HepG2 (cell line): ENCODE results near the gene CTXN1. TPM values are rescaled to one million over a fixed set of nuclear protein-coding genes. Genes with fewer than 3 reads are reported as not detected.

ENCODE experiments used
- CSRNP2 ChIP-seq: sonication (generic); formaldehyde crosslinking; conservative IDR thresholded peaks from 2 replicates; pipeline ENCODE4 v1.8.0; 2022; ENCODE audit warnings: low read depth, missing genetic modification reagents
- MAFF ChIP-seq: IDR thresholded peaks from 2 replicates; pipeline ENCODE4 v1.6.1; 2011; ENCODE audit warnings: low read depth, low read length, improper control_type of control experiment
- NCOA5 ChIP-seq: sonication (generic); formaldehyde crosslinking; IDR thresholded peaks from 2 replicates; pipeline ENCODE4 v1.4.0; 2020; ENCODE audit warnings: missing genetic modification reagents
- NKX3-1 ChIP-seq: sonication (generic); formaldehyde crosslinking; IDR thresholded peaks from 2 replicates; pipeline ENCODE4 v1.5.0; 2020; ENCODE audit warnings: missing genetic modification reagents
- POLR2A ChIP-seq, 2 experiments: IDR thresholded peaks; 2 replicates each; pipeline ENCODE4 v1.6.1; 2011; ENCODE audit warnings: low read depth in 2 of 2, low read length in 2 of 2, mild to moderate bottlenecking in 1 of 2, moderate library complexity in 1 of 2; ENCODE audit not compliant: insufficient read depth in 1 of 2
- SMAD3 ChIP-seq: sonication (generic); formaldehyde crosslinking; IDR thresholded peaks from 2 replicates; pipeline ENCODE4 v1.4.0; 2020; ENCODE audit warnings: missing genetic modification reagents
- TP53 ChIP-seq: sonication (generic); formaldehyde crosslinking; conservative IDR thresholded peaks from 2 replicates; pipeline ENCODE4 v1.4.0; 2020; ENCODE audit warnings: missing genetic modification reagents
- ZBTB26 ChIP-seq: IDR thresholded peaks from 2 replicates; pipeline ENCODE4 v1.6.1; 2016; ENCODE audit warnings: missing compliant biosample characterization, missing genetic modification reagents, borderline replicate concordance
- ZKSCAN8 ChIP-seq: IDR thresholded peaks from 2 replicates; pipeline ENCODE4 v1.6.1; 2016; ENCODE audit warnings: borderline replicate concordance, missing genetic modification reagents, missing compliant biosample characterization
- ZNF264 ChIP-seq: sonication (generic); formaldehyde crosslinking; IDR thresholded peaks from 2 replicates; pipeline ENCODE4 v1.4.0; 2020; ENCODE audit warnings: missing genetic modification reagents
- ZNF367 ChIP-seq: sonication (generic); formaldehyde crosslinking; IDR thresholded peaks from 2 replicates; pipeline ENCODE4 v1.4.0; 2020; ENCODE audit warnings: missing genetic modification reagents, borderline replicate concordance
- ZNF382 ChIP-seq: sonication (generic); formaldehyde crosslinking; IDR thresholded peaks from 2 replicates; pipeline ENCODE4 v1.5.0; 2020; ENCODE audit warnings: missing genetic modification reagents, mild to moderate bottlenecking, borderline replicate concordance
- ZNF720 ChIP-seq: sonication (generic); formaldehyde crosslinking; IDR thresholded peaks from 2 replicates; pipeline ENCODE4 v1.4.0; 2020; ENCODE audit warnings: missing genetic modification reagents
- ZNF740 ChIP-seq: sonication (generic); formaldehyde crosslinking; IDR thresholded peaks from 2 replicates; pipeline ENCODE4 v1.4.0; 2020; ENCODE audit warnings: missing genetic modification reagents
- polyA plus RNA-seq, 8 experiments: library from polyadenylated mRNA; depleted of rRNA in 3 of 8; stranded (reverse) in 7 of 8; unstranded in 1 of 8; fragments of >200 nt; fragmentation: Illumina TruSeq in 4 of 8; extraction: Trizol in 4 of 8; gene quantifications; 2 replicates each; pipeline versions ENCODE4 v1.2.1 to v1.2.3, GENCODE V29; 2011 to 2016; ENCODE audit warnings: low read depth in 4 of 8, missing spikeins in 1 of 8, mixed read lengths in 1 of 8; ENCODE audit not compliant: insufficient read depth in 1 of 8
- total RNA-seq, 5 experiments: library from RNA; depleted of rRNA; stranded (reverse); fragments of >200 nt; fragmentation: Illumina TruSeq; extraction: Trizol; gene quantifications; 2 replicates each; pipeline ENCODE4 v1.2.3, GENCODE V29; 2016; ENCODE audit warnings: low read depth in 1 of 5
- TF ChIP-seq, protein P1 (sequence below): sonication (generic); formaldehyde crosslinking; IDR thresholded peaks from 2 replicates; pipeline ENCODE4 v1.4.0; 2020; ENCODE audit warnings: mild to moderate bottlenecking, missing genetic modification reagents
- TF ChIP-seq, protein P2 (sequence below): IDR thresholded peaks from 2 replicates; pipeline ENCODE4 v1.6.1; 2018; ENCODE audit warnings: missing genetic modification reagents
- TF ChIP-seq, protein P3 (sequence below): fragments of 450-650 bp; IDR thresholded peaks from 2 replicates; pipeline ENCODE4 v1.6.1; 2017; ENCODE audit warnings: mild to moderate bottlenecking

Gene CTXN1
- total and polyA plus RNA-seq, 2 of the 13 experiments (the other 11 are each of a cell fraction or from before 2014, with no cell fraction given) = 0.11 TPM; not detected in 1

DNA sequence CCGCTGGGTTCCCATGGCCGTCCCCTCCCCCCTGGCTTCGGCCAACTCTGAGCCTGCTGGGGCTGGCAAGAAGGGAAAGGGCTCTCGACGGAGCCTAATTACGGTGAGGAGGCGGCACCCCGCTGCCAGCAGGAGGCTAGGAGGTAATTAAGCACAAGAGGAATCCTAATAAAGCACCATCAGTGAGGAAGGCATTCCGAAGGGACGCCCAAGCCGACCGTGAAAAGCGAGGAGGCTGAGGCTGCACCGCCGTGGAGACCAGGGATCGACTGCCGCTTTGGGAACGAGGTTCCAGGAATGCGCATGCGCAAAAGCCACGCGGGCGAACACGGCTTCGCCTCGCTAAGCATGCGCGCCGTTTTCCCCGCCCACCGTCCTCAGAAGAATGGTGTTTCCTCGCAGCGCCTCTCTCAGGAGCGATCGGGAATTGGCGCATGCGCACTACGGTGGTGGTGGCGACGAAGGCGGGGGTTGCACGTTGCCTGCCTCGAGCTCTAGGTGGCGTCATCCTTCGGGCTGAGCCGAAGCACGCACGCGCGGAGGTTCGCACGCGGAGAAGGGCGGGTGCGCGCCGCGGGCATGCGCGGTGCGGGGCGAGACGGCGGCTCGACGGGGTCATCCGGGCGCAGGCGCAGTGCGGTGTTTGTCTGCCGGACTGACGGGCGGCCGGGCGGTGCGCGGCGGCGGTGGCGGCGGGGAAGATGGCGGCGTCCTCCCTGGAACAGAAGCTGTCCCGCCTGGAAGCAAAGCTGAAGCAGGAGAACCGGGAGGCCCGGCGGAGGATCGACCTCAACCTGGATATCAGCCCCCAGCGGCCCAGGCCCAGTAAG is 22.5 kb downstream of the CTXN1 start, which contains the start of gene MAP2K7 (continued):
- TF ChIP-seq, protein P1, sequence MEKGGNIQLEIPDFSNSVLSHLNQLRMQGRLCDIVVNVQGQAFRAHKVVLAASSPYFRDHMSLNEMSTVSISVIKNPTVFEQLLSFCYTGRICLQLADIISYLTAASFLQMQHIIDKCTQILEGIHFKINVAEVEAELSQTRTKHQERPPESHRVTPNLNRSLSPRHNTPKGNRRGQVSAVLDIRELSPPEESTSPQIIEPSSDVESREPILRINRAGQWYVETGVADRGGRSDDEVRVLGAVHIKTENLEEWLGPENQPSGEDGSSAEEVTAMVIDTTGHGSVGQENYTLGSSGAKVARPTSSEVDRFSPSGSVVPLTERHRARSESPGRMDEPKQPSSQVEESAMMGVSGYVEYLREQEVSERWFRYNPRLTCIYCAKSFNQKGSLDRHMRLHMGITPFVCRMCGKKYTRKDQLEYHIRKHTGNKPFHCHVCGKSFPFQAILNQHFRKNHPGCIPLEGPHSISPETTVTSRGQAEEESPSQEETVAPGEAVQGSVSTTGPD = no peak
- TF ChIP-seq CSRNP2 (CRISPR knock-in tag) (no peak), ZNF367 (CRISPR knock-in tag) (no peak), ZNF264 (CRISPR knock-in tag) (no peak; the same call in 1 of the 2 replicates), ZNF740 (CRISPR knock-in tag) (no peak), NKX3-1 (CRISPR knock-in tag) (no peak), ZKSCAN8 (CRISPR knock-in tag) (no peak), SMAD3 (peak; percentile 89), ZNF720 (CRISPR knock-in tag) (no peak), MAFF (no peak), POLR2A (IDR thresholded peaks at IDR 0.05; ENCODE audit: insufficient read depth in 1 of 2, low read depth in 2 of 2, low read length in 2 of 2) (peak; percentile 88 to 99), TP53 (no peak), ZNF382 (CRISPR knock-in tag) (no peak), NCOA5 (CRISPR knock-in tag) (no peak), ZBTB26 (CRISPR knock-in tag) (no peak)
- TF ChIP-seq, protein P2, sequence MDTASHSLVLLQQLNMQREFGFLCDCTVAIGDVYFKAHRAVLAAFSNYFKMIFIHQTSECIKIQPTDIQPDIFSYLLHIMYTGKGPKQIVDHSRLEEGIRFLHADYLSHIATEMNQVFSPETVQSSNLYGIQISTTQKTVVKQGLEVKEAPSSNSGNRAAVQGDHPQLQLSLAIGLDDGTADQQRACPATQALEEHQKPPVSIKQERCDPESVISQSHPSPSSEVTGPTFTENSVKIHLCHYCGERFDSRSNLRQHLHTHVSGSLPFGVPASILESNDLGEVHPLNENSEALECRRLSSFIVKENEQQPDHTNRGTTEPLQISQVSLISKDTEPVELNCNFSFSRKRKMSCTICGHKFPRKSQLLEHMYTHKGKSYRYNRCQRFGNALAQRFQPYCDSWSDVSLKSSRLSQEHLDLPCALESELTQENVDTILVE = peak; percentile 49; the same call in 1 of the 2 replicates
- TF ChIP-seq, protein P3, sequence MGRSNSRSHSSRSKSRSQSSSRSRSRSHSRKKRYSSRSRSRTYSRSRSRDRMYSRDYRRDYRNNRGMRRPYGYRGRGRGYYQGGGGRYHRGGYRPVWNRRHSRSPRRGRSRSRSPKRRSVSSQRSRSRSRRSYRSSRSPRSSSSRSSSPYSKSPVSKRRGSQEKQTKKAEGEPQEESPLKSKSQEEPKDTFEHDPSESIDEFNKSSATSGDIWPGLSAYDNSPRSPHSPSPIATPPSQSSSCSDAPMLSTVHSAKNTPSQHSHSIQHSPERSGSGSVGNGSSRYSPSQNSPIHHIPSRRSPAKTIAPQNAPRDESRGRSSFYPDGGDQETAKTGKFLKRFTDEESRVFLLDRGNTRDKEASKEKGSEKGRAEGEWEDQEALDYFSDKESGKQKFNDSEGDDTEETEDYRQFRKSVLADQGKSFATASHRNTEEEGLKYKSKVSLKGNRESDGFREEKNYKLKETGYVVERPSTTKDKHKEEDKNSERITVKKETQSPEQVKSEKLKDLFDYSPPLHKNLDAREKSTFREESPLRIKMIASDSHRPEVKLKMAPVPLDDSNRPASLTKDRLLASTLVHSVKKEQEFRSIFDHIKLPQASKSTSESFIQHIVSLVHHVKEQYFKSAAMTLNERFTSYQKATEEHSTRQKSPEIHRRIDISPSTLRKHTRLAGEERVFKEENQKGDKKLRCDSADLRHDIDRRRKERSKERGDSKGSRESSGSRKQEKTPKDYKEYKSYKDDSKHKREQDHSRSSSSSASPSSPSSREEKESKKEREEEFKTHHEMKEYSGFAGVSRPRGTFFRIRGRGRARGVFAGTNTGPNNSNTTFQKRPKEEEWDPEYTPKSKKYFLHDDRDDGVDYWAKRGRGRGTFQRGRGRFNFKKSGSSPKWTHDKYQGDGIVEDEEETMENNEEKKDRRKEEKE = no peak
